ENCODE results near the gene TMEM129.

- TF ChIP-seq POLR2A (IDR thresholded peaks at IDR 0.05) = no peak
- TF ChIP-seq, protein P1, sequence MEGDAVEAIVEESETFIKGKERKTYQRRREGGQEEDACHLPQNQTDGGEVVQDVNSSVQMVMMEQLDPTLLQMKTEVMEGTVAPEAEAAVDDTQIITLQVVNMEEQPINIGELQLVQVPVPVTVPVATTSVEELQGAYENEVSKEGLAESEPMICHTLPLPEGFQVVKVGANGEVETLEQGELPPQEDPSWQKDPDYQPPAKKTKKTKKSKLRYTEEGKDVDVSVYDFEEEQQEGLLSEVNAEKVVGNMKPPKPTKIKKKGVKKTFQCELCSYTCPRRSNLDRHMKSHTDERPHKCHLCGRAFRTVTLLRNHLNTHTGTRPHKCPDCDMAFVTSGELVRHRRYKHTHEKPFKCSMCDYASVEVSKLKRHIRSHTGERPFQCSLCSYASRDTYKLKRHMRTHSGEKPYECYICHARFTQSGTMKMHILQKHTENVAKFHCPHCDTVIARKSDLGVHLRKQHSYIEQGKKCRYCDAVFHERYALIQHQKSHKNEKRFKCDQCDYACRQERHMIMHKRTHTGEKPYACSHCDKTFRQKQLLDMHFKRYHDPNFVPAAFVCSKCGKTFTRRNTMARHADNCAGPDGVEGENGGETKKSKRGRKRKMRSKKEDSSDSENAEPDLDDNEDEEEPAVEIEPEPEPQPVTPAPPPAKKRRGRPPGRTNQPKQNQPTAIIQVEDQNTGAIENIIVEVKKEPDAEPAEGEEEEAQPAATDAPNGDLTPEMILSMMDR (IDR thresholded peaks at IDR 0.05) = no peak
Observed at GRCh38 chr4:1737666-1738065, 16.5 kb upstream of the TMEM129 start.

All from ovary (tissue), 3 donors.